ENCODE results near the gene MYO5B. TPM values are rescaled to one million over a fixed set of nuclear protein-coding genes. Genes with fewer than 3 reads are reported as not detected.

MYO5B gene
- total and polyA plus RNA-seq, 8 donors: 6.2 to 25.3 (median 12.6) TPM

DNA sequence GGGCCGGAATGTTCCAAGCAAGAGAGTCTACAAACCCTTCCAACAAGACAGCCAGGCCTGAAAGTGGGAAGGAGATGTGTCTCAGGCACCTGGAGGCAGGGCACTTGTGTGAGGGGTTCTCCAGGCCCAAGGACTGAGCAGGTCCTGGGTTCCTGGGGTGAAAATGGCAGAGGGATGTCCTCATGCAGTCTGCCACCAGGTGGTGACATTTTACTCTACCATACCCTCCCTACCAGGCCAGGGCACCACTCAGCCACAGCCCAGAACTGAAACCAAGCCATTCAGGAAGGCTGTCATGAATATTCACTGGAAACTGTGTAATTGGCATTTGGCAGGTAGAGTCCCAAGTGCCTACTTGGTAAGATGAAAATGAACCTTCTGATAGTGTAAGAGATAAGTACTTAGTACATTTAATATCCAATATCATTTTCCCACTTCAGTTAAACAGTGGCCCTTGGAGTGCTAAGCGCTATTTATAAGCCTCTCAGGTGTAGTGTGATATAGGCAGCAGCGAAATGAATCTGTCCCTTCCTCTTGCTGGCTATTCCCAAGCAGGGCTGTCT lies 185.1 kb downstream of the MYO5B start:
- peaks cover 0 to 5% (median 0%) of the 10 kb centered on the region in 3 donors for H3K4me1 ChIP-seq
- no peaks in the 10 kb centered on the region for H3K36me3 ChIP-seq
- DNase-seq (peak in 5 of 6 donors; percentile 38 to 62 (median 46)), FAIRE-seq (no peak), ATAC-seq (peak; percentile 83 to 95 (median 94))
- intact Hi-C loops (cut with DNase I): loop anchor here in 1 of 3 donors (10.0 kb wide), 1 partner anchor 195 kb away; no protein-coding TSS in a partner anchor
- TF ChIP-seq, protein P1, sequence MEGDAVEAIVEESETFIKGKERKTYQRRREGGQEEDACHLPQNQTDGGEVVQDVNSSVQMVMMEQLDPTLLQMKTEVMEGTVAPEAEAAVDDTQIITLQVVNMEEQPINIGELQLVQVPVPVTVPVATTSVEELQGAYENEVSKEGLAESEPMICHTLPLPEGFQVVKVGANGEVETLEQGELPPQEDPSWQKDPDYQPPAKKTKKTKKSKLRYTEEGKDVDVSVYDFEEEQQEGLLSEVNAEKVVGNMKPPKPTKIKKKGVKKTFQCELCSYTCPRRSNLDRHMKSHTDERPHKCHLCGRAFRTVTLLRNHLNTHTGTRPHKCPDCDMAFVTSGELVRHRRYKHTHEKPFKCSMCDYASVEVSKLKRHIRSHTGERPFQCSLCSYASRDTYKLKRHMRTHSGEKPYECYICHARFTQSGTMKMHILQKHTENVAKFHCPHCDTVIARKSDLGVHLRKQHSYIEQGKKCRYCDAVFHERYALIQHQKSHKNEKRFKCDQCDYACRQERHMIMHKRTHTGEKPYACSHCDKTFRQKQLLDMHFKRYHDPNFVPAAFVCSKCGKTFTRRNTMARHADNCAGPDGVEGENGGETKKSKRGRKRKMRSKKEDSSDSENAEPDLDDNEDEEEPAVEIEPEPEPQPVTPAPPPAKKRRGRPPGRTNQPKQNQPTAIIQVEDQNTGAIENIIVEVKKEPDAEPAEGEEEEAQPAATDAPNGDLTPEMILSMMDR (IDR thresholded peaks at IDR 0.05): peak; percentile 34 to 49 (median 44)
- H3K27ac ChIP-seq: no peak overlapping the region
- no peaks in the 10 kb centered on the region for H3K9me3 ChIP-seq
- H3K27me3 ChIP-seq: no peaks in the 10 kb centered on the region
- no peak overlapping the region for H3K4me3 ChIP-seq
- WGBS, 2 donors: 89 to 92% methylated on average over 3 of the region's 3 CpGs

GRCh38 chr18:50008306-50008705 lies 186.6 kb downstream of the MYO5B start:
- no peak for FAIRE-seq

GRCh38 chr18:50006470-50007046 lies 188.4 kb downstream of the MYO5B start:
- no peaks in the 10 kb centered on the region for H3K27me3 ChIP-seq
- H3K4me1 ChIP-seq: no peaks in the 10 kb centered on the region
- DNase-seq (no peak), ATAC-seq (peak in 1 of 4 donors; percentile 42), FAIRE-seq (no peak)
- no peak overlapping the region for H3K4me3 ChIP-seq
- H3K9me3 ChIP-seq: no peaks in the 10 kb centered on the region
- H3K36me3 ChIP-seq: no peaks in the 10 kb centered on the region
- TF ChIP-seq, protein P1 (IDR thresholded peaks at IDR 0.05): no peak
- WGBS, 2 donors: 84 to 97% methylated on average over 2 of the region's 2 CpGs
- intact Hi-C loops (cut with DNase I): loop anchor here in 1 of 3 donors (10.0 kb wide), 1 partner anchor 198 kb away; no protein-coding TSS in a partner anchor
- no peak overlapping the region for H3K27ac ChIP-seq

More at GRCh38 chr18:50008306-50008705, 186.6 kb downstream of the MYO5B start:
- intact Hi-C loops (cut with DNase I): loop anchor here in 1 of 3 donors (10.0 kb wide), 1 partner anchor 196 kb away; no protein-coding TSS in a partner anchor
- DNase-seq: no peak
- Histone ChIP-seq H3K27me3 (no peaks in the 10 kb centered on the region), H3K4me1 (peaks cover 0 to 5% (median 0%) of the 10 kb centered on the region in 3 donors), H3K36me3 (no peaks in the 10 kb centered on the region), H3K27ac (no peak overlapping the region), H3K4me3 (no peak overlapping the region), H3K9me3 (no peaks in the 10 kb centered on the region)
- TF ChIP-seq, protein P1 (IDR thresholded peaks at IDR 0.05): no peak
- 83 to 84% methylated on average over 3 of the region's 3 CpGs for WGBS, 2 donors
- ATAC-seq: no peak

GRCh38 chr18:50004013-50004412 lies 190.9 kb downstream of the MYO5B start:
- WGBS, 2 donors: 71 to 79% methylated on average over 4 of the region's 4 CpGs
- no peak overlapping the region for H3K4me3 ChIP-seq
- intact Hi-C loops (cut with DNase I): loop anchor here in 1 of 3 donors (10.0 kb wide), 1 partner anchor 201 kb away; no protein-coding TSS in a partner anchor
- no peaks in the 10 kb centered on the region for H3K36me3 ChIP-seq
- DNase-seq: no peak
- H3K4me1 ChIP-seq: no peaks in the 10 kb centered on the region
- TF ChIP-seq, protein P1 (IDR thresholded peaks at IDR 0.05): no peak
- no peaks in the 10 kb centered on the region for H3K27me3 ChIP-seq
- no peak overlapping the region for H3K27ac ChIP-seq
- peak in 1 of 4 donors; percentile 30 for ATAC-seq
- H3K9me3 ChIP-seq: no peaks in the 10 kb centered on the region
- no peak for FAIRE-seq

DNA sequence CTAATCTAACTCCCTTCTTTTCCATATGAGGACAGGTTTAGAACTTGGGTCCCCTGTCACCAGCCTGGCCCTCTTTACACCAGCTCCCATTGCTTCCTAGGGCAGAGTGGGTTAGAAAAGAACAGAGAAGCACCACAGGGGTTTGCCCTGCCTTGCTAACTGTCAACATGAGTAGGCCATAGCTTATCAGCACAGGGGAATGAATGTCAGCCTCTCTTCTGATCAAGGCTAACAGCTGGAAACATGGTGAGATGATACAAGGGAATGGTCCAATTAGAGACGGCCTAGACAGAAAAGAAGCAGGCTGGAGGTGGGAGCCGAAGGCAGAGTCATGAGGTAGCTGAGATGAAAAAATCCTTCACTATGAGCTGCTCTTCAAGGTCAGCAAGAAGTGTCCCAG lies 192.2 kb downstream of the MYO5B start:
- intact Hi-C loops (cut with DNase I): loop anchor here in 1 of 3 donors (10.0 kb wide), 1 partner anchor 202 kb away; no protein-coding TSS in a partner anchor
- FAIRE-seq (no peak), DNase-seq (no peak), ATAC-seq (no peak)
- no peaks in the 10 kb centered on the region for H3K4me1 ChIP-seq
- no peaks in the 10 kb centered on the region for H3K9me3 ChIP-seq
- WGBS, 2 donors: 89 to 96% methylated on average over 2 of the region's 2 CpGs
- H3K36me3 ChIP-seq: no peaks in the 10 kb centered on the region
- no peak overlapping the region for H3K27ac ChIP-seq
- no peaks in the 10 kb centered on the region for H3K27me3 ChIP-seq
- TF ChIP-seq, protein P1 (IDR thresholded peaks at IDR 0.05): no peak
- no peak overlapping the region for H3K4me3 ChIP-seq
